Lung (tissue), 12 donors: Measurements from ENCODE around the gene TMEM132E. TPM values are rescaled to one million over a fixed set of nuclear protein-coding genes. Genes with fewer than 3 reads are reported as not detected.

Experiments used
- ATAC-seq: fragments of 200-7000 bp; cut with Tn5 transposase; one replicate; pipeline ENCODE4 v1.9.1; 2020; ENCODE audit warnings: moderate number of reproducible peaks; ENCODE audit not compliant: insufficient read depth, low FRiP score
- DNase-seq, 3 donors: peaks; one replicate each; pipeline ENCODE4 v3.0.0-alpha.2; 2013 to 2017
- H3K27ac ChIP-seq, 2 donors: one replicate each; pipeline ENCODE4 v1.5.1; 2013; ENCODE audit warnings: mild to moderate bottlenecking in 2 of 2, moderate library complexity in 2 of 2, control low read depth in 1 of 2, inconsistent platforms in 1 of 2, low read depth in 1 of 2, low read length in 1 of 2
- H3K27me3 ChIP-seq, 3 donors: one replicate each; pipeline ENCODE4 v1.5.1; 2013; ENCODE audit warnings: low read length in 2 of 3; ENCODE audit not compliant: control insufficient read depth in 3 of 3, insufficient read depth in 3 of 3
- H3K36me3 ChIP-seq, 4 donors: one replicate each; pipeline ENCODE4 v1.5.1; 2013; ENCODE audit warnings: low read length in 4 of 4, mild to moderate bottlenecking in 1 of 4, moderate library complexity in 1 of 4; ENCODE audit not compliant: control insufficient read depth in 4 of 4, insufficient read depth in 4 of 4
- H3K4me1 ChIP-seq, 5 donors: one replicate each; pipeline ENCODE4 v1.5.1; 2013; ENCODE audit warnings: low read length in 5 of 5, mild to moderate bottlenecking in 2 of 5, moderate library complexity in 1 of 5; ENCODE audit not compliant: control insufficient read depth in 5 of 5, insufficient read depth in 5 of 5
- H3K4me3 ChIP-seq: one replicate; pipeline ENCODE4 v1.5.1; 2013; ENCODE audit warnings: mild to moderate bottlenecking, control low read depth, moderate library complexity
- H3K9ac ChIP-seq, 2 donors: one replicate each; pipeline ENCODE4 v1.5.1; 2013; ENCODE audit warnings: low read length in 2 of 2, control low read depth in 1 of 2; ENCODE audit not compliant: insufficient read depth in 1 of 2
- H3K9me3 ChIP-seq, 4 donors: one replicate each; pipeline ENCODE4 v1.5.1; 2013; ENCODE audit warnings: low read length in 3 of 4, mild to moderate bottlenecking in 1 of 4, moderate library complexity in 1 of 4; ENCODE audit not compliant: control insufficient read depth in 4 of 4, insufficient read depth in 3 of 4
- WGBS, 2 donors: extraction: QIAGEN DNeasy Blood & Tissue Kit; methylation state at CpG; one replicate each; pipeline ENCODE4 v1.1.7; 2013; 5-methylcytosine and 5-hydroxymethylcytosine counted together
- polyA plus RNA-seq, 2 donors: library from polyadenylated mRNA; stranded (reverse); fragments of 200-250 nt; gene quantifications; one replicate each; pipeline ENCODE4 v1.2.1, GENCODE V29; 2013
- total RNA-seq, 2 donors: library from RNA; depleted of rRNA in 1 of 2; stranded (reverse); fragments of >200 nt in 1 of 2; gene quantifications; one replicate each; pipeline ENCODE4 v1.2.1, GENCODE V29; 2014 to 2021
- TF ChIP-seq, protein P1 (sequence below): IDR thresholded peaks from 2 replicates; pipeline ENCODE4 v1.5.1; 2012; ENCODE audit warnings: mild to moderate bottlenecking; ENCODE audit errors: control extremely low read depth, extremely low read depth
- donor health status: control.
- donor health status: control.
- donor health status: Bipolar disorder and iron deficiency.
- donor health status: healthy.
- donor health status: DM: yes; HTN: yes; CAD: no.

The TMEM132E gene
- total and polyA plus RNA-seq, 4 donors, result 0.02 to 0.17 (median 0.07) TPM

- TF ChIP-seq, protein P1, sequence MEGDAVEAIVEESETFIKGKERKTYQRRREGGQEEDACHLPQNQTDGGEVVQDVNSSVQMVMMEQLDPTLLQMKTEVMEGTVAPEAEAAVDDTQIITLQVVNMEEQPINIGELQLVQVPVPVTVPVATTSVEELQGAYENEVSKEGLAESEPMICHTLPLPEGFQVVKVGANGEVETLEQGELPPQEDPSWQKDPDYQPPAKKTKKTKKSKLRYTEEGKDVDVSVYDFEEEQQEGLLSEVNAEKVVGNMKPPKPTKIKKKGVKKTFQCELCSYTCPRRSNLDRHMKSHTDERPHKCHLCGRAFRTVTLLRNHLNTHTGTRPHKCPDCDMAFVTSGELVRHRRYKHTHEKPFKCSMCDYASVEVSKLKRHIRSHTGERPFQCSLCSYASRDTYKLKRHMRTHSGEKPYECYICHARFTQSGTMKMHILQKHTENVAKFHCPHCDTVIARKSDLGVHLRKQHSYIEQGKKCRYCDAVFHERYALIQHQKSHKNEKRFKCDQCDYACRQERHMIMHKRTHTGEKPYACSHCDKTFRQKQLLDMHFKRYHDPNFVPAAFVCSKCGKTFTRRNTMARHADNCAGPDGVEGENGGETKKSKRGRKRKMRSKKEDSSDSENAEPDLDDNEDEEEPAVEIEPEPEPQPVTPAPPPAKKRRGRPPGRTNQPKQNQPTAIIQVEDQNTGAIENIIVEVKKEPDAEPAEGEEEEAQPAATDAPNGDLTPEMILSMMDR, result no peak
- Histone ChIP-seq H3K27me3 (peaks cover 0 to 19% (median 0%) of the 10 kb centered on the region in 3 donors), H3K27ac (no peak overlapping the region), H3K9me3 (no peaks in the 10 kb centered on the region), H3K9ac (no peak overlapping the region), H3K4me1 (peaks cover 0 to 33% (median 9%) of the 10 kb centered on the region in 5 donors), H3K36me3 (no peaks in the 10 kb centered on the region), H3K4me3 (no peak overlapping the region)
- DNase-seq, result peak; percentile 86 to 96 (median 93)
- no peak for ATAC-seq
- 22% methylated on average over 3 of the region's 3 CpGs for WGBS, 2 donors
Measured at GRCh38 chr17:34645594-34645993, 66.2 kb downstream of the TMEM132E start.

GRCh38 chr17:34647511-34647910 is 68.1 kb downstream of the TMEM132E start:
- no peak for ATAC-seq
- Histone ChIP-seq H3K36me3 (no peaks in the 10 kb centered on the region), H3K27me3 (peaks cover 0 to 14% (median 0%) of the 10 kb centered on the region in 3 donors), H3K9me3 (peaks cover 0 to 1% (median 0%) of the 10 kb centered on the region in 4 donors), H3K27ac (no peak overlapping the region), H3K9ac (no peak overlapping the region), H3K4me3 (no peak overlapping the region), H3K4me1 (peaks cover 0 to 44% (median 9%) of the 10 kb centered on the region in 5 donors)
- TF ChIP-seq, protein P1, result no peak
- WGBS, 2 donors, result 92 to 98% methylated on average over 3 of the region's 3 CpGs
- DNase-seq, result no peak

DNA sequence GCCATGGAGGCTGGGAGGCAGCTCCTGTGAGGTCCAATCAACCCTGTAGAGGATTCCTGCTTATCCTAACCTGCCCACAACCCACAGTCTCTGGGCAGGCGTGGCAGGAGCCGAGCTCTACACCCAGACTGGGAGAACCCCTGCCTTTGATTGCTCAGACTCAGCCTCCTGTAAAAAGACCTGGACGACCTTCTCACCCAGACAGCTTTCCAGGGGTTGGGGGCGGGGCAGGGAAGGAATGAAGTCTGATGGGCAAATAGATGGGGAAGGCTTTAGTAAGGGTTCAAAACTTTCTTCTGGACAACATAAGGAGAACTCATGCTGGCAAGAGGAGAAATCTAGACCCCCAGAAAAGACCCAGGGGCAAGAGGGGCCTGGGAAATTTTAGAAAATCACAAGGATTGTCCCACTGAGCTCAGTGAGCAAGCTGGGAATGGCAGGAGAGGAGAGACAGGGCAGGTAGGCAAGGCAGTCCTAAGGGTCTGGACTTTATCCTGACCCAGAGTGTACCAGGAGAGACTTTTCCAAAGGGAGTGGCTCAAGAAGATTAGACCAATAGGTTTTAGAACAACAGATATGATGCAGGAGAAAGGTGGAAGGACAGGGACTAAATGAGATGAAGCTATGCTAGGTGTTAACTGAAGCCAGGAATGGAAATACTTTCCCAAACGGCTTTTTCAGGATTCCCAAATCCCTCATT is 70.8 kb downstream of the TMEM132E start:
- peaks cover 0 to 10% (median 0%) of the 10 kb centered on the region in 3 donors for H3K27me3 ChIP-seq

More for the DNA sequence above, 70.8 kb downstream of the TMEM132E start:
- Histone ChIP-seq H3K36me3 (no peaks in the 10 kb centered on the region), H3K4me1 (peaks cover 0 to 54% (median 9%) of the 10 kb centered on the region in 5 donors), H3K9me3 (peaks cover 0 to 1% (median 0%) of the 10 kb centered on the region in 4 donors), H3K27ac (no peak overlapping the region), H3K4me3 (no peak overlapping the region), H3K9ac (no peak overlapping the region)
- no peak for DNase-seq
- ATAC-seq, result no peak
- TF ChIP-seq, protein P1, result no peak
- 60% methylated on average over 5 of the region's 5 CpGs for WGBS, 2 donors
